HPDE6-E6E7 (cell line): ENCODE measurements around the gene FAM25G.
"Not testable (repeated sequence)": the region's sequence is repeated elsewhere in the genome, so short reads cannot be mapped to it uniquely, and the experiment has no call there.

Source experiments
- DNase-seq: peaks from one replicate; pipeline ENCODE4 v3.0.0; 2011; ENCODE audit warnings: missing footprints; ENCODE audit errors: extremely low spot score

The FAM25G gene

DNA sequence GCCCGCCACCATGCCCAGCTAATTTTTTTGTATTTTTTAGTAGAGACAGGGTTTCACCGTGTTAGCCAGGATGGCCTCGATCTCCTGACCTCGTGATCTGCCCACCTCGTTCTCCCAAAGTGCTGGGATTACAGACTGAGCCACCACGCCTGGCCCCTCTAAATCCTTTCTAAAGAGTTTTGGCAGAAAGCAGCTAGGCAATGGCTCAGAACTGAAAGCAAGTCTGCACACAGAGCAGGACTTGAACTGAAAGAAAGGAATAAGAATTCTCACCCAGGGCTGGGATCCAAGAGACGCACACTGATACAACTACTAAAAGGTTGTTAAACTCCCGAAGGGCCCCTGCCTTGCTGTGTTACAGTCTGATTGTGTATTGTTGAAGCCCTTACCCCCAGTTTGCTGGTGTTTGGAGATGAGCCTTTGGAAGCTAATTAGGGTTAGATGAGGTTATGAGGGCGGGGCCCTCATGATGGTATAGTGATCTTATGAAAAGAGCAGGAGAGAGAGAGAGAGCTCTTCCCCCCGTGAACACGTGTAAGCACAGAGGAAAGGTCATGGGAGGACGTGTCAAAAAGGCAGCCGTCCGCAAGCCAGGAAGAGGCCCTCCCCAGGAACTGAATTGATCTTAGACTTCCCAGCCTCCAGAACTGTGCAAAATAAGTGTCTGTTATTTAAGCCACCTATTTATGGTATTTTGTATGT is 26.1 kb downstream of the FAM25G start:
- DNase-seq = not testable (repeated sequence)

DNA sequence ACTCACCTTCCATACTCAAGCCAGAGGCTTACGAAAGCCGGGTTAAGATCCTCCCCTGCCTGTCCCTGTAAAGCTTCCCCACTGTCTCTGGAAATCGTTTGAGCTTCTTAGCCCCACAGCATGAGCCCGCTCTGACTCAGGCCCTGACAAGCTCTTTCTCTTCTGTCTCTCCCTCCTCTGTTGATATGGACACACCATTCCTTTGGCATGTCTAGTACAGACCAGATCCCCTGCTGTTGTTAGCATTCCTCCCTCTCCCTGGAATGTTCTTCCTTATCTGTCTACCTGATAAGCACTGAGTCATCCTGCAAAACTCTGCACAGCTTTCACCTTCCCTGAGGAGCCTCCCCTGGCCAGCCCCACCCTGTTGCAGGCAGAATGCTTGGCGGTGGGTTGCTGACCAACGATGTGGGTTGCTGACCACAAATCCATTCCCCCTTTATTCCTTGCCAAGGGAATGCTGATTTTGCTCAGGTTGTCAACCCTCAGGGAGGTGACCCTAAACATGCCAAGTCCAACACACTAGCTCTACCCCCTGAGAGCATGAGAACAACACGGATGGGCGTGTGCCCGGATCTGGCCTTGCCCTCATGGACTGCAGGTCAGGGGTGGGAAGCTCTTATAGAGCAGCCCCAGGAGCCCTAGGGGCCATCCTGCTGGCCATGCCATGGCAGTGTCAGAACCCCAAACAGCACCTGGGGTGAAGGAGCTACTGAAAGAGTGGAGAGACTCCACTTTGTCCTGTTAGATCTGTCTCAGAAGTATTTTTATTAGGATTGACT is 28.7 kb downstream of the FAM25G start:
- DNase-seq = not testable (repeated sequence)

DNA sequence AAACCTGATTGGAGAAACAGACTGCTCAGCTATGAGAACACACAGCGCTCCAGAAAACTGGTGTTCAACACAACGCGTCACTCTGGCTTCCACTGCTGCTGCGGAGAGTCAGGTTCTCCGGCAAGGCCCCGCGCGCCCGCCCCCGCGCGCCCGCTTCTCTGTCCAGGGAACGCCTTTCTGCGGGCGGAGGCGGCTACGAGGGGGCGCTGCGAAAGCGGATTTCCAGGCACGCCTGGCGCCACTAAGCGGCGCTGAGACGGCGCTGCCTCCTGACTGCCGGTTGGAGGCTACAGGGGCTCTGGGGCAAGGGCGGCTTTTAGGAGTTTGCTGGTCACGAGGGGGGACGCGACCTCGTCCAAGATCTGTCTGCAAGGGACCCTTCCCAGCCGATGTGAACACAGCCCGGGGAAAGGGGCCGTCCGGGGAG is 30.2 kb downstream of the FAM25G start:
- DNase-seq = not testable (repeated sequence)

DNA sequence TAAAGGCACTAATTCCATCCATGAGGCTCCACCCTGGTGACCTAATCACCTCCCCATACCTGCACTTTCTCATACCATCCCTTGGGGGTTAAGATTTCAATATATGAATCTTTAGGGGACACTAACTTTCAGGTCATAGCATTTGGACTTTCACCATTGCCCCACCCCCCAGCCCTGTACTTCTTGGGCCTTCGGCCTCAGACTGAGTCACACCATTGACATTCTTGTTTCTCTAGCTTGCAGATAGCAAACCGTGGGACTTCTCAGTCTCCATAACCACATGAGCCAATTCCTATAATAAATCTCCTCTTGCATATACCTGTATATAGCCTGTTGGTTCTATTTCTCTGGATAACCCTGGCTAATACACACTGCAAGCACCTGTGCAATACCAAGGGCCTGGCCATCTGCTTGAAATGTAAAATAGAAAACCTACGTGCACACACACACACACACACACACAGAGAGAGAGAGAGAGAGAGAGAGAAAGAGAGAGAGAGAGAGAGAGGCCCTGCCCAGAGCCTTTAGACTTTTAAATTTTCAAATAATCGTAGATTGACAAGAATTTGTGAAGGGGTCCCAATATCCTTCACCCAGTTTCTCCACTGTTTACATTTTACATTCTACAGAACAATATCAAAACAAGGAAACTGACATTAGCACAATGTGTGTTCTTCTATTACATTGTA is 32.9 kb downstream of the FAM25G start:
- DNase-seq = no peak

DNA sequence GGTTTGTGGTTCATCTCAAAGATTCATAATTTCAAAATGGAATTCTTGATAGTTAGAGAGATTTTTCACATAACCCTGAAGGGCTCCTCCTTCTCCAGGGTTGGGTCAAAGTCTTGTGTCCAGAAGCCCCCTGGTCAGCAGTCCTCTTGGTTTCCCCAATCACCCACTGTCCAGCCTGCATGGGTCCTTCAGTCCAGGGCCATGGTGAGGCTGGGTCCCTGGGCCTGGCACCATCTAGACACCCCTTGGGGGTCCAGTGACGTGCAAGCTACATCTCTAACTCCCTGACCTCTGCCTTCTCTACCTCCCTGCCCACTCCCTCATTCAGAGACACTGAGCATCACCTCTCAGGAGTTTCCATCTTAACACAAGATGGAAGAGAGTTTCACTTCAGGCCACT is 33.7 kb downstream of the FAM25G start:
- DNase-seq = no peak

DNA sequence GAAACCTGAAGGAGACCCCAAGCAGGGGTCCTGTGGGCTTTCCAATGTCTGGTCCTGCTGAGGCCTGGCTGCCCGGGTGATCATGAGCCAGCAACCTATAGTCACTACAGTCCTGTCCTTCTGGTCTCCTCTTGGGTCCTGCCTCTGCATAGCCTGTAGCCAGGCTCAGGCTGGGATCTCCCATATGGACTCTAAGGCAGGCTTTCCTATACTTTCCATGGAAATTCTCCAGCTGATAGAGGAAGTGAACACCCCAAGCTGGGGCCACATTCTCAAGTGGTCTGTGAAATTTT is 34.0 kb downstream of the FAM25G start:
- DNase-seq = no peak

DNA sequence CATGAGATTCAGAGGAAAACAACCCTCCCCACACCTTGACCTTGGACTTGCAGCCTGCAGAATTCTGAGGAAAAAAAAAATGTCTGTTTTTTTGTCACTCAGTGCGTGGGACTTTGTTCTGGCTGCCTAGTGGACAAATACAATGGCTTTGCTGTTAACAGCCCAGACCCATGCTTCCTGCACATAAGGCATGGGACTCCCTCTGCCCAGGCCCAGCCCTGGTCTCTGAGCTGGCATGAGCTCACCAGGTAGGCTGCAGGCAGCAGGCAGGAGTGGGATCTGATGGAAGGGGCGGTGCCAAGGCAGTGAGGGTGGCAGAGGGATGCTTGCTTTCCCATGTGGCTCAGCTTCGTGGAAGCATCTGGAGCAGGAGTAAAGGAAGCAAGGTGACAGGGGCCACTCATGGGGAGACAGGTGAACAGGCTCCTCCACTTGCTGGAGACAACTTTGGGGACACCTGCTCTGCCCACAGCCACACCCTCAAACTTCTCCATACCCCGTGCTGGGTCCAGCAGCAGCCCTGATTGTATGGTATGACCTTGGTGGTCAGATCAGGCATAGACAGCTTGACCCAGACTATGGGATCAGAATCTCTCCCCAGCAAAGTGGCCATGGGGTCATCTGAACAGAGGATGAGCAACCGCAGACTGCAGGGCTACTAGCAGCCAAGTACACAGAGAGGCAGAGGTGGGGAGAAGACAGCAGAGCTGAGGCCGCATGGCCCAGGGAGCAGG is 34.5 kb downstream of the FAM25G start:
- no peak for DNase-seq

DNA sequence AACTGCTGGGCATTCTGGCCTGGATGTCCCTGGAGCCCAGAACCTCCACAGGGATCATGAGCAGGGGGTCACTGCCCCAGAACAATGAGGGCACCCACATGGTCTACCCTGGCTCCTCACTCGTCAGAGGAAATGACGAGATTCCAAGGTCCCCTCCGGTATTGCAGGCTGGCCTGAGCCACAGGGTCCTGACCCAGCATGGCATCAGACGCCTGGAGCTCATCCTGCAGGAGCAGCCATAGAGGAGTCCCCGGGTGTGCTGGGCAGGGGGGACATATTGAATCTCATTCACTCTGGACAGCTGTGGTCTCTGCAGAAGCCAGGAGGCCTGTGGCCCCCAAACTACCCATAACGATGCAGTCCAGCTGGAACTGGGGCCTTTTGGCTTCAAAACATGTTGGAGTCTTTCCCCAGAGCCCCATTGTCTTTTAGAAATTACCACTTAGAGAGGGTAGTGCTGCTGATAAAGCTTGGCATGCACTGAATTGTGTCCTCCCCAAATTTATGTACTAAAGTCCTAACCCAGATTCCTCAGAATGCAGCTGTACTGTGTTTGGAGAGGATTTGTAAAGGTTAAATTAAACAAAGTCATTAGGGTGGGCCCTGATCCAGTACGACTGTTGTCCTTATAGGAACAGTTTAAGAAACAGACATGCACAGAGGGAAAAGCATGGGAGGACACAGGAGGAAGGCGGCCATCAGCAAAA is 35.3 kb downstream of the FAM25G start:
- no peak for DNase-seq

DNA sequence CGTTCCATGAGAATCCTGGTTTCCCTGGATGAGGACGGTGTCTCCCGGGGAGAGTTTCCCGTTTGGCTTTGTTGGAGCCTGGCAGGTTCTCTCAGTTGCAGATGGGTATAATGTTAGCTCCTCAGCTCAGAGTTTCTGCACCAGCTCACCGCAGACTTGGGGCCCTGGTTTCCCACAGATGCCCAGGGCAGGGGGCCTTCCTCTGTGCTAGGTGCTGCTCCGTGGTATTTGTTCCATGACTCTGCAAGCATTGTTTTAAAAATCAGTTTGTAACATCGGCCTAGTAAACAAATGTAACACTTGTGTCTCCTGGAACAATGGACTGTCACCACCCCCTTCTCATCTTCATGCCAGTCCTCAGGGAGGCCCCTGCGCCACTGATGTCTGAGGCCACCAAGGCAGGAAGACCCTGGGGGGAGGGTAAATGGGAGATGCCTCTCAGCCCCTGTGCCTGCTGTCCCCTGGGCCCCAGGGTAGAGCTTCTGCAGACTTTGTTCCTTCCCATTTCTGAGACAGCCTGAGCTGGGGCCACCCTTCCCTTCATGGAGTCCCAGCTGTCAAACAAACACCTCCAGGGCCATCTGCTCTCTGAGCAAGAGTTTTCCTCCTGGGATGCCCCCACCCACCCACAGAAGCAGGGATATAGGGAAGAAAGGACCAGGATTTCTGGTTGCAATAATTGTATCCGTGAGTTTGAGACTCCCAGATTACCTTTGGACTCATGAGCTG is 36.0 kb downstream of the FAM25G start:
- DNase-seq = not testable (repeated sequence)

DNA sequence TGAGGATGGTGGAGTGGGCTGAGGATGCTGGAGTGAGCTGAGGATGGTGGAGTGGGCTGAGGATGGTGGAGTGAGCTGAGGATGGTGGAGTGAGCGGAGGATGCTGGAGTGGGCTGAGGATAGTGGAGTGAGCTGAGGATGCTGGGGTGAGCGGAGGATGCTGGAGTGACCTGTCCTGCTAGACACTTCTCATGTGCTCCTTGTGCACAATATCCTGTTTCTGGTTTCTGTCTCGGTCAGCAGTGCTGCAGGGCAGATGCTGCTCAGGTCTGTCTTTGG is 36.8 kb downstream of the FAM25G start:
- DNase-seq = no peak

DNA sequence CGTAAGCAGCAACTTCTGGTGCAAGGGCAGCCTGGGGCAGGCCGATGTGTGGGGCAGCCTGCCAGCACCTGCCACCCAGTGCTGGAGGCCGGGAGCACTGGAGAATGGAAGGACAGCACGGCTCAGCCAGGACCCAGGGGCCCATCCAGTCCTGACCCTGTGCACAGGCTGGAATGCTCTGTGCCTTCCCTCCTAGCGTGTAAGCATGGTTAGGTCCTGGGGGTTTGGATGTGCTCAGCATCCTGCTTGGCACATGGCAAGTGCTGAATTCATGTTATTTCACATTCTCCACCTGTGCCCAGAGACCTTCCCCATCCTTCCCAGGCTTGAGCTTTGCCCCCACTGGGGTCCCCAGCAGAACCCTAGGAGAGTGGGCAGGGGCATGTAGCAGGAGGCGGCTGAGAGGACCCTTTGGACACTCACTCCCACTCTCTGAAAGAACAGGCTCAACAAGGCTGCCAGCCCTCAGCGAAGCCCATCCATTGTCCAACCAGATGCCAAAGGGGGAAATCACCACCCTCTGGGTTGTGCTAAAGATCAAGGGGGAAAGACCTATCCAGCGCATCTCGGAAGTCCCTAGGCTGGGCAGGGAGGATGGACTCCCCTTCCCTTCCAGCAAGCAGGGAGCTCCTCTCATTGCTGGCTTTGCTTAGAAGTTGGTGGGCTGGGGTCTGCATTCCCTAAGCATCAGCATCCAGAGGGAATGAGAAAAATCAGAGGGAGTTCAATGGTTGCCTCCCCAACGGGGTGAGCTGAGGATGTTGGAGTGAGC is 37.3 kb downstream of the FAM25G start:
- no peak for DNase-seq

DNA sequence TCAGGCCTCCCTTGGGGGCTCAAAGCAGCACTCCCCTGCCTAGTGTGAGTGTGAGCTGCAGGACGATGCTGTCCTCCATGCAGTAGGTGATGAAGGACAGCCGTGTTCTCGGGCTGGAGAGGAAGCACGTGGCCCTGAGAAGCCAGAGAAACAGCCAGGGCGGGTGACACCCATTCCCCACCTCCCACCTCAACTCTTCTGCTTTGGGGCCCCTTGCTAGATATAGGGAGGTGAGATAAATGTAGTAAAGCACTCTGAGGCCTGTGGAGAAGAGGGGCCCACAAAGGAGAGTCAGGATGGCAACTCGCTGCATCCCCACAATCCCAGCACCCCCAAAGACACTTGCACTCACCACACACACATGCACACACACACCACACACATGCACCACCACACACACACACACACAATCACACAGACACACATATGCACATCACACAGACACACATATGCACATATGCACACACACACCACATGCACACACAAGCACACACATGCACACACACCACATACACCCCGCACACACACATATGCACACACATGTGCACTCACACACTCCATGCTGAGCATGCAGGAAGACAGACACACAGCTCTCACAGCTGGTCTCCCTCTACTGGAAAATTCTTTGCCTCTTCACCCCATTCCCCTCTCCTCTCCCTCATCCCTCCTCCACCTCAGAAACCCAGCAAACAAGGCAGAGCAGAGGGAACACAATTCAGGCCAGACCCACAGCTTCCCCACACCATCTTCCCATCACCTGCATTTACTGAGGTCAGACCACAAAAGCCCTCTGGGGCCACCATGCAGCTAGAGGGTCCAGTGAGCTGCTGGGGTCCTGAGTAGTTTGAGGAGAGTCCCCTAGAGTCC is 38.1 kb downstream of the FAM25G start:
- DNase-seq = no peak

DNA sequence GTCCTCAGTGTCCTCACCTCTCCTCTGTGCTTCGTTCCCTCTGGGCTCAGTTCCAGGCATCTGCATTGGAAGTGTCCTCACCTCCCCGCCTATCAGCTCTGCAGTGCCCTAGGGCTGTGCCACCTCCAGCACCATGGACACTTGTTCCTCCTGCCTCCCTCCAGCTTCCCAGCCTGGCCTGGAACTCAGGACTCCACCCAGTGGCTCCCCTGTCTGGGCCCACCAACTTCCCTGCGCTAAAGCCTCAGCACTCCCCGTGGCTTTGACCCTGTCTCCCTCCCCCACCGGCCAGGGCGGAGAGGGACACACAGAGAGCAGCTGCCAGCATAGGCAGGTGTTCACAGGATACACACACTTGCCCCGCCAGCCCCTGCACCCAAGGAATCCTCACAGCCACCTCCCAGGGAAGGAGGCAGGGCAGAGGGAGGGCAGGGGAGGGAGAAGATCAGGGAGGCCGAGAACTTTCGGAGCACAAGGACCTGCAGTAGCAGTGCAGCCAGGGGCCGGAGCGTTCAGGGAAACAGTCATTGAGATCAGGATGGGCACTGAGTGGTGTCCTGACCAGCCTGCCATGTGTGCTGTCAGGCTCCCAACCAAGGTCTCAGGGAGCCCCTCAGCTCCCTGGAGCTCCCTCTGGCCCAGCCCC is 38.9 kb downstream of the FAM25G start:
- no peak for DNase-seq

DNA sequence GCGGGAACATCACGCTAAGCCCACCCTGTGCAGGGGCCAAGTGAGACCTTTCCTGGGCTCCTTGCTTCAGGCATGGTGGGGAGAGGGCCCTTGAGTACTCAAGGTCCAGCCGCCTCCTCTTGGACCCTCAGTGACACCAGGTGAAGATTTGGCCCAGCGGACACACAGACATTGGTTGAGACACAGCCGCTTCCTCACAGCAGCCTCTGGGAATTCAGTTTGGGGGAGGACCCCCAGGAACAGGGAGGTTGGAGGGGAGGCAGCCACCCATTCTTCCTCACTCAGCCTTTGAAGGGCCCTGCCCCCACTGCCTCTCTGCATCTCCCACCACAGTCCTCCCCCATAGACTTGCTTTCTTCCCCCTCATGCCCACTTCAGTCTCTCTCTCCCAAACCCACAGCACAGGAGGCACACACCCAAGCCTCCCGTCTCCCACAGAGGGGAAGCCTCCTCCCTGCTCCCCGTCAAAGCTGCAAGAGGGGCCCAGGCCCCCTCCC is 39.5 kb downstream of the FAM25G start:
- DNase-seq = no peak

DNA sequence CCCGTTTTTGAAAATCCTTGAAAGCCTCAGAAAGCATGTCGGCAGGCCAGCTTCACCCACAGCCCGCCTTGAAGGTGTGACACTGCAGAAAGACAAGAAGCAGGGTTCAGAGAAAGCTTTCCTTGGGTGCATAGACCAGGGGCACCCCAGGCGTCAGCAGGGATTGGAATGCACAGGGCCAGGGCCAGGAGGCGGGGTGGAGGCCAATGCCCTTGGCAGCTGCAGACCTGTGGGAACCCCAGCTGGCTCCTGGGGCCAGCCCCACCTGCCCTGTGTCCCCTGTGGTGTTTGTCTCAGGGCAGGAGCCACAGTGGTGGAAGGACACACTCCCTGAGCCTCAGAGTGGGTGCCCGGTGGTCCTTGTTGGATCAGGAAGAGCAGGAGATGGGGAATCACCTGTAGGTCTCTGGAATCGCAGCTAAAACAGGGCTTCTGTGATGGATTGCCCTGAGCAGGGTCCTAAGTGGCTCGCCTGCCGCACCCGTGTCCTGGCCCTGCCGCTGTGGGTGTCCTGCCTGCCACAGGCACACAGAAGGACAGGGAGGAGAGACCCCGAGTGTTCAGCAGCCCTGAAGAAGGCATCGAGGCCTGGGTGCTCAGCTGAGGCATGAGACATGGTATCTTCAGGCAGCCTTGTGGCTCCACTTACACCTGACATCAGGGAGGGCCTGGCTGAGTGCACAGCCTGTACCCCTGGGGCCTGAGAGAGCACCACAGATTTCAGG is 40.1 kb downstream of the FAM25G start:
- DNase-seq = no peak

DNA sequence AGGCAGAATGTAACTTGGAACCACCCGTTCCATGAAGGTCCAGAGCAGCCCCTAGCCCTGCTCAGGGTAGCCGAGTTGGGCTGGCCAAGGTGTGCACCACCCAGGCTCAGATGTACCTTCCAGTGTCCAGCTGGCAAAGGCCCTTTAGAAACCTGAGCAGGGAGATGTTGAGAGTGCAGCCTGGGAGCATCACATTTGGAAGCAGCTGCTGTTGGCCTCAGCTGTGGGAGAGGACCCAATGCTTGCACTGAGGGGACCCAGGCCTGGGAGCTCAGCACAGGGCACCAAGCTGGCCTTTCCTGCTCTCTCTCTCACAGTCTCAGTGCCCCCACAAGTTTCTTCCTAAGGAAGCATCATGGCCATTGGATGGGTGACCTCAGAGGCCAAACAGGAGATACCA is 41.1 kb downstream of the FAM25G start:
- DNase-seq = no peak

DNA sequence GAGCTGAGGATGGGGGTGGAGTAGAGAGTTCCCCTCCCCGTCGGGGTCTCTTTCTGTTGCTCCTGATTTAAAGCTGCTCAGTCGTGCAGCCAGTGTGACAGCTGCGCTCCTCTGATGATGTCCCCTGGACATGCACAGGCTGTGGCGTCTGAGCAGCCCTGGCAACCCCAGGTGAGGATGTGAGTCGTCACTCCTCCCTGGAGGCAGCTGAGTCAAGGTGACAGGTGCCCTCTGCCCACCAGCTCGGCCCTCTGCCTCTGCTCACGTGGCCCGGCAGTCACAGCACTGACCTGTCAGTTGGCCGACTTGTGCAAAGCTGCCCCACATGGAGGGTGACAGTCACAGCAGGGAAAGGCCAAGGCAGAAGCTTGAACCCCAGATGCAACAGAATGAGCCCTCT is 41.5 kb downstream of the FAM25G start:
- no peak for DNase-seq
